Transverse colon (tissue), 1 donor: ENCODE measurements around the gene SLC35E4.

ENCODE experiments used
- EP300 ChIP-seq: sonication (generic); formaldehyde crosslinking; IDR thresholded peaks from one replicate; pipeline ENCODE4 v1.6.1; 2017; ENCODE audit warnings: antibody characterized with exemption, low read depth
- POLR2A ChIP-seq: fragments of 450-650 bp; IDR thresholded peaks from one replicate; pipeline ENCODE4 v1.6.1; 2016; ENCODE audit warnings: antibody characterized with exemption, mild to moderate bottlenecking, moderate library complexity

- TF ChIP-seq EP300 (no peak), POLR2A (no peak)
Measured at GRCh38 chr22:30662040-30662439, 26.5 kb downstream of the SLC35E4 start.
